ENCODE data around the gene NSFL1C.
"Not testable (repeated sequence)": the region's sequence is repeated elsewhere in the genome, so short reads cannot be mapped to it uniquely, and the experiment has no call there.

NSFL1C gene

DNA sequence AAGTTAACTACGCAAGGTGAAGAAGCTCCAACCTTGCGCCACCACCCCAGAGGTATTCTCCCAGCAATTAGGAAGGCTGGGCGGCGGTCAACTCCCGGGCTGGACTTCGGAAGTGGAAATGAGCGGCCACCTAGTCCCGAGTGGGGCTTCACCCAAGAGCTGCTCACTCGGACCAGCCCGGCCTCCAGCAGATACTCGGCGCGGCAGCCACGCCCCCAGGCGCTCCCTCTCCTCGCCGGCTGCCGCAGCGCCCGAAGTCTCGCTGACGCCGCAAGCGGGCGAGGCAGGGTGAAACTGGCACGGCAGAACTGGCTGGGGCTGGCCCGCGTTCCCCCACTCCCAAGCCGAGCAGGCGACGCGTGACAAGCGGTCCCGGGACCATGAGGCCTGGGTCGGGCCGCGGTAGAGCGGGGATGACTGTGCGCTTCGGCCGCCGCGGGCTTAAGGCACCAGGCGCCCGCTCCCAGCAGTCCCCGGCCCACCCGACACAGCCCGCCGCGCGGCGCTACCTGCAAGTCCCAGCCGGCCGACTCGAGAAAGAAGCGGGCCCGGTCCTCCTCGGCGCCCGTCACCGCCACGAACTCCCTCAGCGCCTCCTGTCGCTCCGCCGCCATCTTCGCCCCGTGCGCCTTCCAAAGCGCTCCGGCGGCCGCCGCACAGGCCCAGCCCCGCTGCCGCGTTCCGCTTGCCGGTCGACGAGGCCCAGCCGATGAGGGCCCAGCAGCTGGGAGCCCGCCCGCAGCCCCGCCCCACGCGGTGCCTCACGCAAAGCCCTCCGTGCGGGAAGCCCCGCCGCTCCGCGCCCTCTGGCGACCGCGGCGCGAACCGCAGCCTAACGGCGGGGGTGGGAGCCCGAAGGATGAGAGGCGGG lies at the start of gene NSFL1C:
NSFL1C (minus strand) TSS at position 639 of the 871 bp plus-strand sequence; CDS start at position 614, 25 bp downstream.
- Mint-ChIP-seq H3K4me1 (peaks cover 47% of the 10 kb centered on the region), H3K27ac (peak within 1 kb of the TSS; percentile 3), H3K4me3 (peak within 1 kb of the TSS; percentile 77), H3K36me3 (peaks cover 35% of the 10 kb centered on the region), H3K9me3 (no peaks in the 10 kb centered on the region)
- ATAC-seq = peak; percentile 98
- DNase-seq (ENCODE audit: low spot score in 2 of 2) = peak; percentile 98 to 100

DNA sequence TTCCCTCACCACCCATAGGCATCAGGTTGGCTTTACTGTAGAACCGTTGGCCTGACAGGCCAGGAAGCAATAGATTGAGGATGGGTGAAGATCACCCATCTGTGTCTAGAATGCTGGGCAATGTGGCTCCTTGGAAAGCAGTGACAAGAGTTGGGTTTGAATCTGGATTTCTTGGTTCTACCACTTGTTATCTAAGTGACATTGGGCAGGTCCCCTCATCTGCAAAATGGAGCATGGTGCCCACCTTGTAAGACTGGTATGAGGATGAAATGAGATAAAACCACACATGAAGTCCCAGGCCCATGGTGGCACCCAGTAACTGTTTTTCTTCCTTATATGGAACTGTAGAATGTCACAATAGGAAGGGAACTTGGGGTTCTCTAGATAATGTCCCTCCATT lies 47.2 kb upstream of the NSFL1C start:
- Mint-ChIP-seq H3K4me3 (no peak overlapping the region), H3K9me3 (peaks cover 4% of the 10 kb centered on the region), H3K36me3 (no peaks in the 10 kb centered on the region), H3K4me1 (no peaks in the 10 kb centered on the region), H3K27ac (no peak overlapping the region)
- ATAC-seq (no peak), DNase-seq (ENCODE audit: low spot score in 2 of 2) (no peak)

DNA sequence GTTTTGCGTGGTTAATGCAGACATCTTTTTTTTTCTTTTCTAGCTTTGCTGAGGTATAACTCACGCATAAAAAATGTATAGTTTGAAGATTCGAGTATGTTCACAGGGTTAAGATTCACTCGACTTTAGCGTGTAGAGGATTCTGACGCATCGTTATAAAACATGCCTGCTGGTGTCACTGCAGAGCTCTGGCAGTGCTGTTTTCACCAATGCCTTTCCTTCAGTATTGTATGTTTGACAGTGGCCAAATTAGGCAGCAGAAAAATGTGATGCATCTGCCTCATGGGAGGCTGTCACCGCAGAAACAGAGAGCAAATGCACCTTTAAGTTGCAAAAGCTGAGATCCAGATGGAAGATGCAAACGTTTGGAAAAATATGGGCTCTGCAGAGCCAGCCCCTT lies 42.6 kb upstream of the NSFL1C start:
- Mint-ChIP-seq H3K9me3 (peaks cover 4% of the 10 kb centered on the region), H3K4me1 (no peaks in the 10 kb centered on the region), H3K36me3 (no peaks in the 10 kb centered on the region), H3K4me3 (no peak overlapping the region), H3K27ac (no peak overlapping the region)
- DNase-seq (ENCODE audit: low spot score in 2 of 2) (no peak), ATAC-seq (no peak)

- Mint-ChIP-seq H3K36me3 (no peaks in the 10 kb centered on the region), H3K9me3 (peaks cover 4% of the 10 kb centered on the region), H3K4me3 (no peak overlapping the region), H3K27ac (no peak overlapping the region), H3K4me1 (peaks cover 2% of the 10 kb centered on the region)
- ATAC-seq (no peak), DNase-seq (ENCODE audit: low spot score in 2 of 2) (no peak)
These were observed 41.9 kb upstream of the NSFL1C start for GRCh38 chr20:1508574-1508973.

- DNase-seq (ENCODE audit: low spot score in 2 of 2) (no peak), ATAC-seq (no peak)
- Mint-ChIP-seq H3K9me3 (no peaks in the 10 kb centered on the region), H3K36me3 (no peaks in the 10 kb centered on the region), H3K4me1 (peaks cover 8% of the 10 kb centered on the region), H3K27ac (no peak overlapping the region), H3K4me3 (no peak overlapping the region)
These were observed 40.6 kb upstream of the NSFL1C start for GRCh38 chr20:1507276-1507675.

GRCh38 chr20:1505871-1506270 lies 39.2 kb upstream of the NSFL1C start:
- no peak for ATAC-seq
- peaks cover 8% of the 10 kb centered on the region for H3K4me1 Mint-ChIP-seq
- no peaks in the 10 kb centered on the region for H3K36me3 Mint-ChIP-seq
- no peak overlapping the region for H3K27ac Mint-ChIP-seq
- H3K4me3 Mint-ChIP-seq = no peak overlapping the region
- DNase-seq (ENCODE audit: low spot score in 2 of 2) = no peak
- H3K9me3 Mint-ChIP-seq = no peaks in the 10 kb centered on the region

- Mint-ChIP-seq H3K36me3 (no peaks in the 10 kb centered on the region), H3K4me1 (peaks cover 8% of the 10 kb centered on the region), H3K27ac (no peak overlapping the region), H3K4me3 (no peak overlapping the region), H3K9me3 (no peaks in the 10 kb centered on the region)
- ATAC-seq = no peak
- DNase-seq (ENCODE audit: low spot score in 2 of 2) = no peak
These were observed 38.7 kb upstream of the NSFL1C start for GRCh38 chr20:1505361-1505760.

GRCh38 chr20:1503564-1504227 lies 37.0 kb upstream of the NSFL1C start:
- no peaks in the 10 kb centered on the region for H3K9me3 Mint-ChIP-seq
- H3K27ac Mint-ChIP-seq = no peak overlapping the region
- no peak overlapping the region for H3K4me3 Mint-ChIP-seq

GRCh38 chr20:1500496-1500895 lies 33.8 kb upstream of the NSFL1C start:
- Mint-ChIP-seq H3K9me3 (no peaks in the 10 kb centered on the region), H3K4me3 (no peak overlapping the region), H3K27ac (no peak overlapping the region), H3K4me1 (peaks cover 8% of the 10 kb centered on the region), H3K36me3 (no peaks in the 10 kb centered on the region)
- ATAC-seq (no peak), DNase-seq (ENCODE audit: low spot score in 2 of 2) (no peak)

More at GRCh38 chr20:1503564-1504227, 37.0 kb upstream of the NSFL1C start:
- Mint-ChIP-seq H3K4me1 (peaks cover 8% of the 10 kb centered on the region), H3K36me3 (no peaks in the 10 kb centered on the region)
- peak; percentile 51 to 79 for DNase-seq (ENCODE audit: low spot score in 2 of 2)
- ATAC-seq = peak; percentile 98

DNA sequence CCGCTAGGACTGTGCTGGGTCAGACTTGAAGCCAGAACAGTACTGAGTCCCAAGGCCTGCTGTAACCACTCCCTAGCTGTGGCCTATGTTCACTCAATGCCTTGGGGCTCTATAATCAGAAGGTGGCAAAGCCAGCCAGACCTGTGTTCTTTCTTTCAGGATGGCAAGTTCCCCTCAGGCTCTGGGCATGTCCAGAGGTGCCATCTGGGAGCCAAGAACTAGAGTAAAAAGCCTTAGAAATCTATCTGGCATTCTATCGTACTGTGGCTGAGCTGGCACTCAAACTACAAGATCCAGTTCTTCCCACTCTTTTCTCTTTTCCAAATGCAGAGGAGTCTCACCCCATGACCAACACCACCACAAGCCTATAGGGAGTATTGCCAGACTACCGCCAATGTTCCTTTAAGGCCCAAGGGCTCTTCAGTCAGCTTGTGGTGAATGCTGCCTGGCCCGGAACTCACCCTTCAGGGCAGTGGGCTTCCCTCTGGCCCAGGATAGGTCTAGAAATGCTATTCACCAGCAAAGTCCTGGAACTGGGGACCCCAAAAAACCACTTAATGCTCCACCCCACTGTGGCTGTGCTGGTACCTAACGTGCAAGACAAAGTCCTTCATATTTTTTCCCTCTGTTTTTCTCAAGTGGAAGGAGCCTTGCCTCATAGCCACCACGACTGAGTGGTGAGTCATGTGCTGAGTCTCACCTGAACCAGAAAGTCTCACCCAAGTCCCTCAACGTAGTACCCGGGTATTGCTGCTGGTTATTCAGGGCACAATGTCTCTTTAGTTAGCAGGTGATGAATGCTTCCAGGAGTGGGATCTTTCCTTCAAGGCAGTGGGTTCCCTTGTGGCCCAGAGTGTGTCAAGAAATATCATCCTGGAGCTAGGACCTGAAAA lies 33.1 kb upstream of the NSFL1C start:
- H3K4me1 Mint-ChIP-seq = peaks cover 8% of the 10 kb centered on the region
- H3K9me3 Mint-ChIP-seq = no peaks in the 10 kb centered on the region
- no peak overlapping the region for H3K4me3 Mint-ChIP-seq
- no peak overlapping the region for H3K27ac Mint-ChIP-seq
- ATAC-seq (no peak), DNase-seq (ENCODE audit: low spot score in 2 of 2) (no peak)
- H3K36me3 Mint-ChIP-seq = no peaks in the 10 kb centered on the region

GRCh38 chr20:1497371-1497770 lies 30.7 kb upstream of the NSFL1C start:
- H3K9me3 Mint-ChIP-seq; H3K4me3 Mint-ChIP-seq; DNase-seq (ENCODE audit: low spot score in 2 of 2); ATAC-seq; H3K36me3 Mint-ChIP-seq; H3K27ac Mint-ChIP-seq; H3K4me1 Mint-ChIP-seq: not testable (repeated sequence)

DNA sequence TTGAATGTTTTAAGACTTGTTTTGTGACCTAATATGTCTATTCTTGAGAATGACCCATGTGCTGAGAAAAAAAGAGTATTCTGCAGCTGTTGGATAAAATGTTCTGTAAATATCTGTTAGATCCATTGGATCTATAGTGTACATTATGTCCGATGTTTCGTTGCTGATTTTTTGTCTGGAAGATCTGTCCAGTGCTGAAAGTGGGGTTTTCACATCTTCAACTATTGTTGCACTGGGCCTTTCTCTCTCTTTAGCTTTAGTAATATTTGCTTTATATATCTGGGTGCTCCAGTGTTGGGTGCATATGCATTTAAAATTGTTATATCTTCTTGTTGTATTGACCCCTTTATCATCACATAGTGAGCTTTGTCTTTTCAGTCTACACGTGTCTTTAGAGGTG lies 30.3 kb upstream of the NSFL1C start:
- no peaks in the 10 kb centered on the region for H3K36me3 Mint-ChIP-seq
- no peak for DNase-seq (ENCODE audit: low spot score in 2 of 2)
- no peaks in the 10 kb centered on the region for H3K4me1 Mint-ChIP-seq
- H3K27ac Mint-ChIP-seq = no peak overlapping the region
- no peaks in the 10 kb centered on the region for H3K9me3 Mint-ChIP-seq
- ATAC-seq = no peak
- no peak overlapping the region for H3K4me3 Mint-ChIP-seq

DNA sequence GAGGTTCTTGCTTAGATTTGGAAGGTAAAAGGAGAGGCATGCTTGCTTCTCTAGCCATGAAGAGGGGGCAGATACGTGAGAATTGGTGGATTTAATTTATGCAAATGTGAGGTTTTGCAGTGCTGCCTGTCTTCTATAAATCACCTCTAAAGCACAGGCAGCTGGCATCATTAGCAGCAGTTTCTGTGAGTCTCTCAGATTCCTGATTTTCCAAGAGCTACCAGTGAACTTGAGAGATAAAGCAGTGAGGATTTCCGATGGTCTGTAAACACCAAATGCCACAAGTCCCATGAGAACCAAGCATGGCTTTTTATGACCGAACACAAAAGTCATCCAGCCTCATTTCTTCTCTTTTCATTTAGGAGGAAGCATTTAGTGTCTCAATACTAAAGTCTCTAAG lies 27.8 kb upstream of the NSFL1C start:
- no peak overlapping the region for H3K27ac Mint-ChIP-seq
- H3K36me3 Mint-ChIP-seq = no peaks in the 10 kb centered on the region
- ATAC-seq (no peak), DNase-seq (ENCODE audit: low spot score in 2 of 2) (no peak)
- no peak overlapping the region for H3K4me3 Mint-ChIP-seq
- H3K9me3 Mint-ChIP-seq = no peaks in the 10 kb centered on the region
- H3K4me1 Mint-ChIP-seq = no peaks in the 10 kb centered on the region

GRCh38 chr20:1493536-1493935 lies 26.9 kb upstream of the NSFL1C start:
- H3K27ac Mint-ChIP-seq = no peak overlapping the region
- ATAC-seq = no peak
- no peaks in the 10 kb centered on the region for H3K36me3 Mint-ChIP-seq
- H3K4me1 Mint-ChIP-seq = no peaks in the 10 kb centered on the region
- no peak overlapping the region for H3K4me3 Mint-ChIP-seq
- DNase-seq (ENCODE audit: low spot score in 2 of 2) = no peak
- H3K9me3 Mint-ChIP-seq = no peaks in the 10 kb centered on the region
